ENCODE measurements around the gene ADSL.

- no peak for TF ChIP-seq EZH2 (IDR thresholded peaks at IDR 0.05; ENCODE audit: insufficient read depth, poor library complexity, severe bottlenecking)
- no peak for TF ChIP-seq EZH2phosphoT487 (IDR thresholded peaks at IDR 0.05; ENCODE audit: insufficient read depth, low read depth)
These were observed 64.0 kb downstream of the ADSL start for GRCh38 chr22:40410272-40410671.

All from GM23248 (cell line).